ENCODE measurements around the gene DLX5.
"Not testable (repeated sequence)": the region's sequence is repeated elsewhere in the genome, so short reads cannot be mapped to it uniquely, and the experiment has no call there.

GRCh38 chr7:97034213-97034852 lies 9.7 kb upstream of the DLX5 start:
- not testable (repeated sequence) for TF ChIP-seq POLR2A, POLR2AphosphoS5, TAF1 (IDR thresholded peaks at IDR 0.05; ENCODE audit: low read depth, low read length)
